PC-9 (cell line): ENCODE measurements around the gene IGLL1. TPM values are rescaled to one million over a fixed set of nuclear protein-coding genes. Genes with fewer than 3 reads are reported as not detected.

Experiments
- BruUV-seq: library from RNA; stranded (reverse); fragments of 400-500 nt; replicated peaks from 2 replicates; lab custom pipeline; 2021; lab: Mats Ljungman, UMichigan
- CTCF ChIA-PET: fragments of 300-600 bp; sonication (Branson Sonifier 250); formaldehyde crosslinking; loops from one replicate; lab custom pipeline; 2022; ENCODE audit warnings: antibody characterized with exemption; lab: Charles Lee
- POLR2A ChIA-PET: fragments of 300-600 bp; sonication (Branson Sonifier 250); formaldehyde crosslinking; loops from one replicate; lab custom pipeline; 2022; ENCODE audit warnings: antibody characterized with exemption; ENCODE audit not compliant: unreplicated experiment; lab: Charles Lee
- DNase-seq, 2 experiments: peaks; one replicate each; pipeline versions ENCODE4 v3.0.0 to v3.0.0-alpha.2; 2015 to 2022; ENCODE audit warnings: mixed read lengths in 1 of 2
- H2AFZ ChIP-seq: fragments of 200-600 bp; sonication (generic); 2 replicates; pipeline ENCODE4 v1.8.1; 2017; ENCODE audit warnings: antibody characterized with exemption
- H3F3A ChIP-seq: fragments of 200-600 bp; sonication (generic); 2 replicates; pipeline ENCODE4 v1.8.1; 2017; ENCODE audit warnings: antibody characterized with exemption, mild to moderate bottlenecking, low read depth; ENCODE audit not compliant: insufficient read depth
- H3K27ac ChIP-seq: fragments of 200-600 bp; sonication (generic); 2 replicates; pipeline ENCODE4 v1.6.1; 2016; ENCODE audit warnings: mixed run types
- H3K27me3 ChIP-seq: fragments of 200-600 bp; sonication (generic); 2 replicates; pipeline ENCODE4 v1.6.1; 2016; ENCODE audit warnings: low read depth, mixed run types; ENCODE audit not compliant: insufficient read depth
- H3K36me3 ChIP-seq: fragments of 200-600 bp; sonication (generic); 2 replicates; pipeline ENCODE4 v1.6.1; 2016; ENCODE audit warnings: low read depth, mixed run types
- H3K4me1 ChIP-seq: fragments of 200-600 bp; sonication (generic); replicated peaks from 2 replicates; pipeline ENCODE4 v1.6.1; 2016; ENCODE audit warnings: mixed run types; ENCODE audit not compliant: insufficient read depth
- H3K4me2 ChIP-seq: fragments of 200-600 bp; sonication (generic); 2 replicates; pipeline ENCODE4 v1.6.1; 2017; ENCODE audit warnings: mixed run types
- H3K4me3 ChIP-seq: fragments of 200-600 bp; sonication (generic); 2 replicates; pipeline ENCODE4 v1.6.1; 2016; ENCODE audit warnings: mixed run types
- H3K79me2 ChIP-seq: fragments of 200-600 bp; sonication (generic); 2 replicates; pipeline ENCODE4 v1.6.1; 2017; ENCODE audit warnings: low read depth, mixed run types
- H3K9me2 ChIP-seq: fragments of 200-600 bp; sonication (generic); 2 replicates; pipeline ENCODE4 v1.8.1; 2017; ENCODE audit warnings: mild to moderate bottlenecking; ENCODE audit not compliant: insufficient read depth
- H3K9me3 ChIP-seq: fragments of 200-600 bp; sonication (generic); 2 replicates; pipeline ENCODE4 v1.8.1; 2016; ENCODE audit warnings: low read depth; ENCODE audit not compliant: insufficient read depth
- H4K20me1 ChIP-seq: fragments of 200-600 bp; sonication (generic); 2 replicates; pipeline ENCODE4 v1.8.1; 2017; ENCODE audit not compliant: insufficient read depth
- EZH2 ChIP-seq: fragments of 200-600 bp; sonication (generic); IDR thresholded peaks from 2 replicates; pipeline ENCODE4 v1.8.0; 2017; ENCODE audit warnings: antibody characterized with exemption, low read depth
- intact Hi-C: fragments of 100-400 bp; cut with micrococcal nuclease; formaldehyde crosslinking; loops from one replicate; pipeline ENCODE4 v1.10.0; 2022; ENCODE audit not compliant: unreplicated experiment
- total RNA-seq: library from RNA; stranded (reverse); gene quantifications from 2 replicates; pipeline ENCODE4 v1.2.3, GENCODE V29; 2021
- TF ChIP-seq, protein P1 (sequence below): fragments of 200-600 bp; sonication (generic); conservative IDR thresholded peaks from 2 replicates; pipeline ENCODE4 v1.6.1; 2017; ENCODE audit warnings: mixed run types, antibody characterized with exemption, mild to moderate bottlenecking, moderate library complexity

IGLL1 gene
- total RNA-seq, 1 experiment from 2014 or later, result not detected

DNA sequence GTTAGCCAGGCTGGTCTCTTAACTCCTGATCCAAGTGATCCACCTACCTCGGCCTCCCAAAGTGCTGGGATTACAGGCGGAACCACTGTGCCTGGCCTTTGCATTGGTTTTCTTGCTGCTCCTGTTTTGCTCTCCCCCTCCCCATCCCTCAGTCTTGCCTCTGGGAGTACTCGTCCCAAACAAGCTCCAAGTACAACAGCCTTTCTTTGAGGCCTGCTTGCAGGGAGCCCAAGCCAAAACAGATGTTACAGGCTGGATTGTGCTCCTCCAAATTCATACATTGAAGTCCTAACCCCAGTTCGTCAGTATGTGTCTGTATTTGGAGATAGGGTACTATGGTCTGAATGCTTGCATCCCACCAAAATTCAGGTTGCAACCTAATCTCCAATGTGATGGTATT, 8.6 kb downstream of the IGLL1 start:
- no peaks in the 10 kb centered on the region for H4K20me1 ChIP-seq
- H3K9me2 ChIP-seq, result no peaks in the 10 kb centered on the region
- TF ChIP-seq EZH2, result no peak
- TF ChIP-seq, protein P1, sequence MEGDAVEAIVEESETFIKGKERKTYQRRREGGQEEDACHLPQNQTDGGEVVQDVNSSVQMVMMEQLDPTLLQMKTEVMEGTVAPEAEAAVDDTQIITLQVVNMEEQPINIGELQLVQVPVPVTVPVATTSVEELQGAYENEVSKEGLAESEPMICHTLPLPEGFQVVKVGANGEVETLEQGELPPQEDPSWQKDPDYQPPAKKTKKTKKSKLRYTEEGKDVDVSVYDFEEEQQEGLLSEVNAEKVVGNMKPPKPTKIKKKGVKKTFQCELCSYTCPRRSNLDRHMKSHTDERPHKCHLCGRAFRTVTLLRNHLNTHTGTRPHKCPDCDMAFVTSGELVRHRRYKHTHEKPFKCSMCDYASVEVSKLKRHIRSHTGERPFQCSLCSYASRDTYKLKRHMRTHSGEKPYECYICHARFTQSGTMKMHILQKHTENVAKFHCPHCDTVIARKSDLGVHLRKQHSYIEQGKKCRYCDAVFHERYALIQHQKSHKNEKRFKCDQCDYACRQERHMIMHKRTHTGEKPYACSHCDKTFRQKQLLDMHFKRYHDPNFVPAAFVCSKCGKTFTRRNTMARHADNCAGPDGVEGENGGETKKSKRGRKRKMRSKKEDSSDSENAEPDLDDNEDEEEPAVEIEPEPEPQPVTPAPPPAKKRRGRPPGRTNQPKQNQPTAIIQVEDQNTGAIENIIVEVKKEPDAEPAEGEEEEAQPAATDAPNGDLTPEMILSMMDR, result no peak
- H3K79me2 ChIP-seq, result no peaks in the 10 kb centered on the region
- no peaks in the 10 kb centered on the region for H3K4me1 ChIP-seq
- no peak for DNase-seq
- H3K4me2 ChIP-seq, result no peak overlapping the region
- no peak overlapping the region for H3K4me3 ChIP-seq
- ChIA-PET POLR2A (no interaction called here), CTCF (no interaction called here)
- H3K36me3 ChIP-seq, result no peaks in the 10 kb centered on the region
- peaks cover 56% of the 10 kb centered on the region for H3K27me3 ChIP-seq
- BruUV-seq, result no TSS peak
- intact Hi-C loops, result no loop called here
- no peak overlapping the region for H3K27ac ChIP-seq
- no peaks in the 10 kb centered on the region for H3K9me3 ChIP-seq
- no peak overlapping the region for H2AFZ ChIP-seq
- H3F3A ChIP-seq, result no peaks in the 10 kb centered on the region

- no peaks in the 10 kb centered on the region for H4K20me1 ChIP-seq
- H3K27me3 ChIP-seq, result peaks cover 49% of the 10 kb centered on the region
- ChIA-PET POLR2A (no interaction called here), CTCF (no interaction called here)
- TF ChIP-seq, protein P1, result no peak
- TF ChIP-seq EZH2, result no peak
- H3F3A ChIP-seq, result no peaks in the 10 kb centered on the region
- intact Hi-C loops, result no loop called here
- no peaks in the 10 kb centered on the region for H3K4me1 ChIP-seq
- H3K9me2 ChIP-seq, result no peaks in the 10 kb centered on the region
- H3K4me2 ChIP-seq, result no peak overlapping the region
- no peak for DNase-seq
- no peaks in the 10 kb centered on the region for H3K79me2 ChIP-seq
- H3K36me3 ChIP-seq, result no peaks in the 10 kb centered on the region
- BruUV-seq, result no TSS peak
- H2AFZ ChIP-seq, result no peak overlapping the region
- no peak overlapping the region for H3K4me3 ChIP-seq
- no peaks in the 10 kb centered on the region for H3K9me3 ChIP-seq
- H3K27ac ChIP-seq, result no peak overlapping the region
Measured at GRCh38 chr22:23570681-23571080, 9.4 kb downstream of the IGLL1 start.

DNA sequence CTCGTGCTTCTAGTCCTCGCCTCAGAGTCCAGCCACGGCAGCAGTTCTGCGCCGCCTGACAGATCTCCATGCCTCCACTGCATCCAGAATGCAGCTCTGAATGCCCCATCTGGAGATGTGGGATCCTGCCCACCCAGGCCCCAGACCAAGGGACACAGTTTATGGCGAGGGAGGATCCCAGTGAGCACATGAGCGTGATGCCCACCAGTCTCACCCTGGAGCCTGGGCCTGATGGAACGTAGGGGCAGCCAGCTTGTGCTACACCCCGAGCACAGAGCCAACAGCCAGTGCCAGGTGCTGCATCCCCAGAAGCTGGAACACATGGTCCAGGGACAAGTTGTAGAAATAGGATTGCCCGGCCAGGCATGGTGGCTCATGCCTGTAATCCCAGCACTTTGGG, 10.4 kb downstream of the IGLL1 start:
- BruUV-seq, result no TSS peak
- no peak overlapping the region for H3K4me2 ChIP-seq
- ChIA-PET CTCF (no interaction called here), POLR2A (no interaction called here)
- no peak overlapping the region for H3K27ac ChIP-seq
- H3K9me3 ChIP-seq, result no peaks in the 10 kb centered on the region
- no peaks in the 10 kb centered on the region for H4K20me1 ChIP-seq
- H3K9me2 ChIP-seq, result no peaks in the 10 kb centered on the region
- intact Hi-C loops, result no loop called here
- no peaks in the 10 kb centered on the region for H3F3A ChIP-seq
- H3K4me3 ChIP-seq, result no peak overlapping the region
- H3K36me3 ChIP-seq, result no peaks in the 10 kb centered on the region
- no peaks in the 10 kb centered on the region for H3K79me2 ChIP-seq
- H3K4me1 ChIP-seq, result no peaks in the 10 kb centered on the region
- DNase-seq, result no peak
- no peak overlapping the region for H2AFZ ChIP-seq
- TF ChIP-seq, protein P1, result no peak
- no peak for TF ChIP-seq EZH2
- peaks cover 47% of the 10 kb centered on the region for H3K27me3 ChIP-seq
